CD4-positive, CD25-positive, alpha-beta regulatory T cell (primary cell): ENCODE results near the gene RND1. TPM values are rescaled to one million over a fixed set of nuclear protein-coding genes. Genes with fewer than 3 reads are reported as not detected.

Experiments
- ATAC-seq, 2 donors: fragments of 150-1000 bp; cut with Tn5 transposase; one replicate each; pipeline ENCODE4 v1.10.0; 2021; ENCODE audit warnings: low read depth in 2 of 2, moderate number of reproducible peaks in 2 of 2, moderate library complexity in 1 of 2
- DNase-seq, 3 donors: peaks; one replicate each; pipeline versions ENCODE4 v3.0.0 to v3.0.0-alpha.2; 2012 to 2022; ENCODE audit warnings: mixed read lengths in 1 of 3
- H3K27ac ChIP-seq: one replicate; pipeline ENCODE4 v1.7.0; 2013; ENCODE audit warnings: mild to moderate bottlenecking, low read length; ENCODE audit not compliant: insufficient read depth, poor library complexity, severe bottlenecking
- H3K27me3 ChIP-seq: one replicate; pipeline ENCODE4 v1.7.0; 2013; ENCODE audit warnings: low read length; ENCODE audit not compliant: control insufficient read depth, insufficient read depth
- H3K36me3 ChIP-seq: one replicate; pipeline ENCODE4 v1.7.0; 2013; ENCODE audit warnings: mild to moderate bottlenecking, low read length, moderate library complexity; ENCODE audit not compliant: control insufficient read depth, insufficient read depth
- H3K4me1 ChIP-seq: 2 replicates; pipeline ENCODE4 v1.7.0; 2013; ENCODE audit warnings: mild to moderate bottlenecking, low read length; ENCODE audit not compliant: insufficient read depth, control insufficient read depth, poor library complexity, severe bottlenecking
- H3K4me3 ChIP-seq: one replicate; pipeline ENCODE4 v1.7.0; 2013; ENCODE audit warnings: low read depth, mild to moderate bottlenecking, low read length, moderate library complexity
- H3K9me3 ChIP-seq, 2 experiments: 1 replicate in 1 of 2; 2 replicates in 1 of 2; pipeline ENCODE4 v1.7.0; 2013; ENCODE audit warnings: low read length in 2 of 2, mild to moderate bottlenecking in 1 of 2, moderate library complexity in 1 of 2; ENCODE audit not compliant: control insufficient read depth in 2 of 2
- H3K27ac Mint-ChIP-seq, 3 donors: one replicate each; pipeline ENCODE4 v1.8.0; 2020 to 2022; ENCODE audit warnings: mild to moderate bottlenecking in 3 of 3, mixed read lengths in 3 of 3, moderate library complexity in 2 of 3
- H3K27me3 Mint-ChIP-seq: one replicate; pipeline ENCODE4 v1.8.0; 2022; ENCODE audit warnings: mild to moderate bottlenecking, mixed read lengths
- H3K36me3 Mint-ChIP-seq: one replicate; pipeline ENCODE4 v1.8.0; 2020; ENCODE audit warnings: mixed read lengths
- H3K4me1 Mint-ChIP-seq, 4 donors: one replicate each; pipeline ENCODE4 v1.8.0; 2020 to 2022; ENCODE audit warnings: mixed read lengths in 4 of 4, mild to moderate bottlenecking in 1 of 4
- H3K4me3 Mint-ChIP-seq, 4 donors: one replicate each; pipeline ENCODE4 v1.8.0; 2020 to 2022; ENCODE audit warnings: mild to moderate bottlenecking in 4 of 4, mixed read lengths in 4 of 4, moderate library complexity in 3 of 4
- H3K9me3 Mint-ChIP-seq, 7 donors: one replicate each; pipeline ENCODE4 v1.8.0; 2020 to 2022; ENCODE audit warnings: mixed read lengths in 7 of 7, mild to moderate bottlenecking in 3 of 7, moderate library complexity in 2 of 7
- polyA plus RNA-seq, 4 donors: library from polyadenylated mRNA; unstranded; fragments of 300-500 nt; fragmentation: Illumina TruSeq; gene quantifications; one replicate each; pipeline ENCODE4 v1.2.3, GENCODE V29; 2021
- total RNA-seq: library from RNA; stranded (reverse); gene quantifications from one replicate; pipeline ENCODE4 v1.2.3, GENCODE V29; 2022

The RND1 gene
- total and polyA plus RNA-seq, 5 donors from 2014 or later: 0.13 to 7.3 (median 0.60) TPM

GRCh38 chr12:48813465-48814261, 52.0 kb downstream of the RND1 start:
- Mint-ChIP-seq H3K9me3 (no peaks in the 10 kb centered on the region), H3K4me1 (peaks cover 6 to 43% (median 16%) of the 10 kb centered on the region in 4 donors), H3K4me3 (peak overlapping the region; percentile 90 to 96 (median 92)), H3K27me3 (peaks cover 8% of the 10 kb centered on the region), H3K36me3 (no peaks in the 10 kb centered on the region), H3K27ac (peak overlapping the region; percentile 29 to 56 (median 36))
- peaks cover 31% of the 10 kb centered on the region for H3K4me1 ChIP-seq
- ATAC-seq (no peak), DNase-seq (no peak)
- H3K27me3 ChIP-seq: no peaks in the 10 kb centered on the region
- no peaks in the 10 kb centered on the region for H3K9me3 ChIP-seq
- H3K4me3 ChIP-seq: no peak overlapping the region
- no peak overlapping the region for H3K27ac ChIP-seq
- H3K36me3 ChIP-seq: no peaks in the 10 kb centered on the region

DNA sequence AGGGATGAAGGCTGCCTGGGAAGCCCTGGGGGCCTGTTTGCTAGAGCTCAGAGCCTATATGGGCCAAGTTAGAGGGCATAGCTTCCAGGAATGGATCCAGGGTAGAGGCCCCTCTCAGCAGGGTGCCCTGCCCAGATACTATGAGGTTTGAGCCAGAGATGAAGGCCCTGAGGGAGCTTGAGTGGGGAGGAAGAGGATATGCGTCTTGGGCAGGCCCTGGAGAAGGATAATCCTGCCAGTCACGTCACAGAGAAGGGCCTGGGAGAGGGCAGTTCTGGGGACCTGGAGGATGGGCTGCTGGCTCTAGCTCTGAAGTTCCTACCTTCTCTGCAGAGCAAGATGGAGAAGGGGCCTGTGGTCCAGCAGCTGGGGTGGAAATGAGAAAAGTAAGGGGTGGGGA, 53.3 kb downstream of the RND1 start:
- Mint-ChIP-seq H3K4me3 (peak overlapping the region; percentile 60 to 74 (median 66)), H3K4me1 (peaks cover 6 to 36% (median 15%) of the 10 kb centered on the region in 4 donors), H3K27me3 (peaks cover 8% of the 10 kb centered on the region), H3K9me3 (no peaks in the 10 kb centered on the region), H3K27ac (no peak overlapping the region), H3K36me3 (no peaks in the 10 kb centered on the region)
- peaks cover 22% of the 10 kb centered on the region for H3K4me1 ChIP-seq
- H3K9me3 ChIP-seq: no peaks in the 10 kb centered on the region
- no peak overlapping the region for H3K27ac ChIP-seq
- ATAC-seq (no peak), DNase-seq (no peak)
- H3K27me3 ChIP-seq: no peaks in the 10 kb centered on the region
- H3K4me3 ChIP-seq: no peak overlapping the region
- H3K36me3 ChIP-seq: no peaks in the 10 kb centered on the region

DNA sequence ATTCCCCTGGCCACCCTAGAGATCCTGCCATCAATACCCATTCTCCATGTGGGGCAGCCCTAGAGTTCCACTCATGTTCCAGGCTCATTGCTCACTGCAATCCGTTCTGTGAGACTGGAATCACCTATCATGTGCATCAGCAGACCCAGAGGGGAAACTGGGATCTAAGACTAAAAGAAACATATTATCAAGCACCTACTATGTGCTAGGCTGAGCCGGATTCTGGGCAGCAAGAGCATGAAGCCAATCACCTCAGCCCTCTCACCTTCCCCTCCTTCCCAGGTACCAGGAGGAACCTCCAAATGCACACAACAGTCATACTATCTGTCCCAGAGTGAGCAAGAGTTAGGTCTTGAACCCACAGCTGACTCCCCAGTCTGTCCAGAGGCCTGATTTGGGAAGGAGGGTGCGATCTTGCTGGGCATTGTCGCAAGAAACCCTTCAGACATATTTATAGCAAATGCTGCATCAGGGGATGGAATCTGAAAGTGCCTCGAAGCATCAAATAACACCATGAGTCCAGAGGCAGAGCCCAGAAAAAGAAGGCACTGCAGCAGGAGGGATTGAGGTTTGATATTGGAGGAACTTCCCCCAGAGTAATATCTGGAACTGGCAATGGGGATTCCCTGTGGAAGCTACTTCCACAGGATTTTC, 54.1 kb downstream of the RND1 start:
- Mint-ChIP-seq H3K36me3 (no peaks in the 10 kb centered on the region), H3K4me1 (peaks cover 6 to 28% (median 11%) of the 10 kb centered on the region in 4 donors), H3K9me3 (no peaks in the 10 kb centered on the region), H3K27ac (peak overlapping the region in 2 of 3 donors; percentile 16 to 56), H3K4me3 (peak overlapping the region in 1 of 4 donors; percentile 69), H3K27me3 (peaks cover 4% of the 10 kb centered on the region)
- H3K9me3 ChIP-seq: no peaks in the 10 kb centered on the region
- no peaks in the 10 kb centered on the region for H3K36me3 ChIP-seq
- H3K4me3 ChIP-seq: no peak overlapping the region
- no peak for DNase-seq
- ATAC-seq: no peak
- no peak overlapping the region for H3K27ac ChIP-seq
- H3K27me3 ChIP-seq: no peaks in the 10 kb centered on the region
- peaks cover 21% of the 10 kb centered on the region for H3K4me1 ChIP-seq

GRCh38 chr12:48810903-48811431, 54.7 kb downstream of the RND1 start:
- no peaks in the 10 kb centered on the region for H3K27me3 Mint-ChIP-seq
- H3K36me3 ChIP-seq: no peaks in the 10 kb centered on the region
- peaks cover 18% of the 10 kb centered on the region for H3K4me1 ChIP-seq
- H3K27ac Mint-ChIP-seq: peak overlapping the region in 1 of 3 donors; percentile 56
- DNase-seq: no peak
- no peaks in the 10 kb centered on the region for H3K9me3 ChIP-seq
- no peaks in the 10 kb centered on the region for H3K36me3 Mint-ChIP-seq
- H3K9me3 Mint-ChIP-seq: no peaks in the 10 kb centered on the region
- H3K4me3 ChIP-seq: no peak overlapping the region
- H3K4me1 Mint-ChIP-seq: peaks cover 0 to 24% (median 7%) of the 10 kb centered on the region in 4 donors
- peak overlapping the region in 1 of 4 donors; percentile 69 for H3K4me3 Mint-ChIP-seq
- ATAC-seq: no peak
- H3K27ac ChIP-seq: no peak overlapping the region
- H3K27me3 ChIP-seq: no peaks in the 10 kb centered on the region

DNA sequence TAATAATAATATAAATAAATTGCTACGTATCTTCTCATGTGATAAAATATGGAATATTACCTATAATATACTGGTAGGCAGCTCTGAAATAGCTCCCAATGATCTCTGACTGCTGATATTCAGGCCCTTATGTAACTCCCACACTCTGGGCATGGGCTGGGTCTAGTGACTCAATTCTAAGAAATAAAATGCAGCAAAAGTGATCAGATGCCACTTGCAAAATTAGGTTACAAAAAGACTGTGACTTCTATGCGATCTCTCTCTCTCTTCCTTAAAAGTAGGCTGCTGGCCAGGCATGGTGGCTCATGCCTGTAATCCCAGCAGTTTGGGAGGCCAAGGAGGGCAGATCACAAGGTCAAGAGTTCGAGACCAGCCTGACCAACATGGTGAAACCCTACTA, 57.7 kb downstream of the RND1 start:
- Histone ChIP-seq H3K27ac (no peak overlapping the region), H3K27me3 (no peaks in the 10 kb centered on the region), H3K36me3 (no peaks in the 10 kb centered on the region), H3K4me3 (no peak overlapping the region), H3K4me1 (peaks cover 4% of the 10 kb centered on the region), H3K9me3 (no peaks in the 10 kb centered on the region)
- ATAC-seq (no peak), DNase-seq (no peak)
- Mint-ChIP-seq H3K27ac (no peak overlapping the region), H3K4me3 (no peak overlapping the region), H3K4me1 (peaks cover 0 to 12% (median 8%) of the 10 kb centered on the region in 4 donors), H3K27me3 (no peaks in the 10 kb centered on the region), H3K36me3 (no peaks in the 10 kb centered on the region), H3K9me3 (no peaks in the 10 kb centered on the region)

Other genes with a start within 250 kb of the RND1 start
- 116 TPM for gene KANSL2, start 183.6 kb downstream of the RND1 start, total RNA-seq
- 10 to 100 TPM; 30.9 to 40.8 (median 39.7) TPM for gene KANSL2, start 183.6 kb downstream of the RND1 start, polyA plus RNA-seq
- gene CCNT1, start 149.2 kb downstream of the RND1 start, total RNA-seq: 117 TPM
- 10 to 100 TPM; 11.4 to 21.0 (median 16.1) TPM for gene CCNT1, start 149.2 kb downstream of the RND1 start, polyA plus RNA-seq
- gene ADCY6, start 76.8 kb downstream of the RND1 start, total RNA-seq: 0.12 TPM
- gene ADCY6, start 76.8 kb downstream of the RND1 start, polyA plus RNA-seq: not detected
- gene CACNB3, start 47.4 kb downstream of the RND1 start, total RNA-seq: 9.1 TPM
- 1 to 10 TPM in 2 of 4 donors, under 1 TPM in 2; 0.32 to 2.3 (median 0.83) TPM for gene CACNB3, start 47.4 kb downstream of the RND1 start, polyA plus RNA-seq
- gene DDX23, start 13.7 kb downstream of the RND1 start, total RNA-seq: 96.3 TPM
- gene DDX23, start 13.7 kb downstream of the RND1 start, polyA plus RNA-seq: 10 to 100 TPM; 30.5 to 40.4 (median 34.7) TPM
- 55.6 TPM for gene FKBP11, start 59.6 kb upstream of the RND1 start, total RNA-seq
- gene FKBP11, start 59.6 kb upstream of the RND1 start, polyA plus RNA-seq: 10 to 100 TPM; 56.5 to 79.7 (median 77.0) TPM
- 79.4 TPM for gene ARF3, start 91.6 kb upstream of the RND1 start, total RNA-seq
- 10 to 100 TPM; 21.2 to 30.5 (median 23.6) TPM for gene ARF3, start 91.6 kb upstream of the RND1 start, polyA plus RNA-seq
- gene WNT10B, start 105.9 kb upstream of the RND1 start, total RNA-seq: 1.6 TPM
- gene WNT10B, start 105.9 kb upstream of the RND1 start, polyA plus RNA-seq: not detected
- gene WNT1, start 112.5 kb upstream of the RND1 start, total RNA-seq: 0.62 TPM
- gene WNT1, start 112.5 kb upstream of the RND1 start, polyA plus RNA-seq: under 1 TPM in 1 of 4 donors, not detected in 3; 0.39 TPM
- gene DDN, start 133.5 kb upstream of the RND1 start, total RNA-seq: 0.39 TPM
- not detected for gene DDN, start 133.5 kb upstream of the RND1 start, polyA plus RNA-seq
- 51.3 TPM for gene PRKAG1, start 152.9 kb upstream of the RND1 start, total RNA-seq
- 10 to 100 TPM; 59.3 to 83.8 (median 64.9) TPM for gene PRKAG1, start 152.9 kb upstream of the RND1 start, polyA plus RNA-seq
- gene KMT2D, start 194.9 kb upstream of the RND1 start, total RNA-seq: 149 TPM
- 1 to 10 TPM; 5.2 to 8.8 (median 6.5) TPM for gene KMT2D, start 194.9 kb upstream of the RND1 start, polyA plus RNA-seq
- 6.0 TPM for gene RHEBL1, start 204.1 kb upstream of the RND1 start, total RNA-seq
- gene RHEBL1, start 204.1 kb upstream of the RND1 start, polyA plus RNA-seq: 10 to 100 TPM; 11.7 to 19.5 (median 15.8) TPM
- gene DHH, start 228.9 kb upstream of the RND1 start, total RNA-seq: 0.27 TPM
- not detected for gene DHH, start 228.9 kb upstream of the RND1 start, polyA plus RNA-seq
- gene LMBR1L, start 245.0 kb upstream of the RND1 start, total RNA-seq: 315 TPM
- gene LMBR1L, start 245.0 kb upstream of the RND1 start, polyA plus RNA-seq: 10 to 100 TPM; 59.0 to 71.9 (median 62.2) TPM